Aortic smooth muscle cell (primary cell): ENCODE measurements around the gene ZGPAT. TPM values are rescaled to one million over a fixed set of nuclear protein-coding genes. Genes with fewer than 3 reads are reported as not detected.

ENCODE experiments used
- total RNA-seq: library from RNA; depleted of rRNA; stranded (reverse); fragments of >200 nt; gene quantifications from 2 replicates; pipeline ENCODE4 v1.2.3, GENCODE V29; 2014

Gene ZGPAT, protein sequence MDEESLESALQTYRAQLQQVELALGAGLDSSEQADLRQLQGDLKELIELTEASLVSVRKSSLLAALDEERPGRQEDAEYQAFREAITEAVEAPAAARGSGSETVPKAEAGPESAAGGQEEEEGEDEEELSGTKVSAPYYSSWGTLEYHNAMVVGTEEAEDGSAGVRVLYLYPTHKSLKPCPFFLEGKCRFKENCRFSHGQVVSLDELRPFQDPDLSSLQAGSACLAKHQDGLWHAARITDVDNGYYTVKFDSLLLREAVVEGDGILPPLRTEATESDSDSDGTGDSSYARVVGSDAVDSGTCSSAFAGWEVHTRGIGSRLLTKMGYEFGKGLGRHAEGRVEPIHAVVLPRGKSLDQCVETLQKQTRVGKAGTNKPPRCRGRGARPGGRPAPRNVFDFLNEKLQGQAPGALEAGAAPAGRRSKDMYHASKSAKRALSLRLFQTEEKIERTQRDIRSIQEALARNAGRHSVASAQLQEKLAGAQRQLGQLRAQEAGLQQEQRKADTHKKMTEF
- total RNA-seq = 15.8 and 22.3 TPM in 2 replicates

DNA sequence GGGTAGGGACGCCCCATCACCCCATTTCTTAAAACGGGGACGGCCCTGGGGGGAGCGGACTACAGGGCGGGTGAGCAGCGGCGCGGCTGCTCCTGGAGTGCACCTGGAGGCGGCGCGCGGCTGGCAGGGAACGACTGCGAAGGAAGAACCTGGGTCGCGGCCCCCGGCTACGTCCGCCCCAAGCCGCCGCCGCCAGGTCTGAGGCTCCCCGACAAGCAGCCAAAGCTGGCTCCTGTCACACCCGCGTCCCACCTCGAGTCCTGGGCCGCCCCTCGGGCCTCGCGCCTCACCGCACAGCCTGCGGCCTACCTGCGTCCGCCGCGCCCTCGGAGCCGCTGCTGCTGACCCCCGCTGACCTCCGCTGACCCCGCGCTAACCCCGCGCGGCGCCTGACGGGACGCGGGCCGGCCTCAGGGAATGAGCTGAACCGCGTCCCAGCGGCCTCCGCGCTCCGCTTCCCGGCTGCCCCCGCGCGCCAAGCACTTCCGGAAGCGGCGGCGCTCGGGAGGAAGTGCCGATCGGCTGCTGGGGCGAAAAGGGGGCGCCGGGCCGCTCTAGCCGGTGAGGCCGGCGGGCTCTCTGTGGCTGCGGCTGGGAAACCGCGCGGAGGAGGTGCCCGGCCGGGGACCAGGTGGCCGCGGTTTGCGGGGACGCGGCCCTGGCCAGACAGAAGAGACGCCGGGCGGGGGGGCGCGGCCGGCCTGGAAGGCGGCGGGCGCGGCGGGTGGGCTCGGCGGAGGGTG, at the start of gene ZGPAT, which contains the start of gene ARFRP1:
TSS of gene ZGPAT (plus strand) at position 482 of the 743 bp plus-strand sequence. CDS start 542 bp downstream, outside the sequence.
TSS of gene ARFRP1 (minus strand) at position 419 of the 743 bp plus-strand sequence. CDS start 885 bp downstream, outside the sequence.

DNA sequence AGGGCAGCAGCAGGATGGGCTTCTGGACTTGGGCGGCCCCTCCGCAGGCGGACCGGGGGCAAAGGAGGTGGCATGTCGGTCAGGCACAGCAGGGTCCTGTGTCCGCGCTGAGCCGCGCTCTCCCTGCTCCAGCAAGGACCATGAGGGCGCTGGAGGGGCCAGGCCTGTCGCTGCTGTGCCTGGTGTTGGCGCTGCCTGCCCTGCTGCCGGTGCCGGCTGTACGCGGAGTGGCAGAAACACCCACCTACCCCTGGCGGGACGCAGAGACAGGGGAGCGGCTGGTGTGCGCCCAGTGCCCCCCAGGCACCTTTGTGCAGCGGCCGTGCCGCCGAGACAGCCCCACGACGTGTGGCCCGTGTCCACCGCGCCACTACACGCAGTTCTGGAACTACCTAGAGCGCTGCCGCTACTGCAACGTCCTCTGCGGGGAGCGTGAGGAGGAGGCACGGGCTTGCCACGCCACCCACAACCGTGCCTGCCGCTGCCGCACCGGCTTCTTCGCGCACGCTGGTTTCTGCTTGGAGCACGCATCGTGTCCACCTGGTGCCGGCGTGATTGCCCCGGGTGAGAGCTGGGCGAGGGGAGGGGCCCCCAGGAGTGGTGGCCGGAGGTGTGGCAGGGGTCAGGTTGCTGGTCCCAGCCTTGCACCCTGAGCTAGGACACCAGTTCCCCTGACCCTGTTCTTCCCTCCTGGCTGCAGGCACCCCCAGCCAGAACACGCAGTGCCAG, 11.0 kb upstream of the ZGPAT start, which contains the start of gene TNFRSF6B:
TSS of gene TNFRSF6B (plus strand) at position 25 of the 729 bp plus-strand sequence. CDS start at position 141, 116 bp downstream.

DNA sequence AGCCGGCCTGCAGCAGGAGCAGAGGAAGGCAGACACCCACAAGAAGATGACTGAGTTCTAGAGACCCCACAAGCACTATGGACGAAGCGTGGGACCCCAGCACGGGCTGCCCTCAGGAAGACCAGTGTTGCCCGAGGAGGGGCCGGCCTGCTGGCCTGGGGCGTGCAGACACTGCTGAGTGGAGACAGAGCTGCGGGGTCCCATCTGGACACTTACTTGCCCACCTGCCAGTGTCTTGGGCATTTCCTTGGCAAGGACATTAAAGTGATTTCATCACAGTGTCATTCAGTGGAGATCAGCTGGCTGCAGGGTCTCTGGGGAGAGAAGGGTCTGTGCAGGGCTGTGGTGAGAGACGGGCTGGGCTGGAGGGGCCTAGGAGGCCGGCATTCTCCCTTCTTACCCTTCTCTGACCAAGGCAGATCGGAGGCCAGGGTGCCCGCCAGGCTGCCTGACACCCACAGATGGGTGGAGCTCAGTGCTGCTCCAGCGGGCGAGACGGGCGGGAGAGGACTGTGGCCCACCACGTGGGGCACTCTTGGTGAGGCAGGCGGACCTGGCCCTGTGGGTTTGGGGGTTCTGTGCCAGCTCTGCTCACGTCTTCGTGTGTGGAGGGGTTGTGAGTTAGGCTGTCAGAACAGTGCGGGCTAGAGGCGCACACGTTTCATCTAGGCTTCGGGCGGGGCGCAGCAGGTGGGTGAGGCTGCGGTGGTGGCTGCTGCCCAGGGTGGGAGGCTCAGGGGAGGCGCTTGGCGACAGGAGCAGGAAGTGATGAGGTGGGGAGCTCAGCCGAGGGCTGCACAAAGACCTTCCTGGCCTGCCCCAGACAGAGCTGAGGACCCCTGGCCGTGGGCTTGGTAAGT, 28.2 kb downstream of the ZGPAT start, which contains the start of gene LIME1:
TSS of gene LIME1 (plus strand) at position 806 of the 860 bp plus-strand sequence. CDS start 886 bp downstream, outside the sequence.

DNA sequence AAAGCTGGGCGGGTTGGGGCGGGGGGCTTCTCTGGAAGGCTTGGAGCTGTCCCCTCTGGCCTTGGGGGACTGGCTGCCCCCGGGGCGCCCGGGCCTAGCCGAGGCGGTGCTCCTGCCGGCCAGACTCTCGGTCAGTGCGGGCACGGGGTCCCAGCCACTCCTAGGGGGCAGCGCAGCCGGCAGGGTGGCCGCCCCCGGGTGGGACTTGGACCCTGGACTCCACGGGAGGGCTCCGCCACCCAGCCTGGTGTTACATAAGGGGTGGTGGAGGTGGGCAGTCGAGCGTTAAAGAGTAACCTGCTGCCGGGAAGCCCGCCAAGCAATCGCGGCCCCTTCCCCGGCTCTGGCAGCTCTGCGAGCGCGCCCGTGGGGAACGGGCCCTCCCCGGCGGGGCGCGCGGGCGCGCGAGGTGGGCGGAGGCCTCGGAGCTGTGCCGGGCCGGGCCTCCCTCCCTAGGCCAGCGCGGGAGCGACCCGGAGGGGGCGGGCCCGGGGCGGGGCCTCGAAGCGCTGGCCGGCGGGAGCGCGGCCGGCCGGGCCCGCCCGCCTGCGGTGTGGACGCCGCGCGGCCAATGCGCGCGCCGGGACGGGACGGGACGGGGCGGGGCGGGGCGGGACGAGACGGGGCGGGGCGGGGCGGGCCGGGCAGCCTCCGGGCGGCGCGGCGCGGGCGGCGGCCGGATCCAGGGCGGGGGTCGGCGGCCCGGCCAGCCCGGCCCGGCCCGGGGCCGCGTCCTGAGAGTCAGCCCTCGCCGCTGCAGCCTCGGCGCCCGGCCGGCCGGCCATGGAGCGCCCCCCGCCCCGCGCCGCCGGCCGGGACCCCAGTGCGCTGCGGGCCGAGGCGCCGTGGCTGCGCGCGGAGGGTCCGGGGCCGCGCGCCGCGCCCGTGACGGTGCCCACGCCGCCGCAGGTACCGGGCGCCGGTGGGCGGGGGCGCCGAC, 31.6 kb downstream of the ZGPAT start, which contains the start of gene SLC2A4RG:
TSS of gene SLC2A4RG (plus strand) at position 647 of the 940 bp plus-strand sequence. CDS start at position 784, 137 bp downstream.

Other genes starting within 250 kb of the ZGPAT start
- gene KCNQ2, start 235.4 kb upstream of the ZGPAT start, total RNA-seq = not detected in 2 replicates
- gene EEF1A2, start 209.0 kb upstream of the ZGPAT start, total RNA-seq = 0.06 and 0.13 TPM in 2 replicates
- 31.3 and 33.0 TPM in 2 replicates for gene PPDPF, start 187.3 kb upstream of the ZGPAT start, total RNA-seq
- gene PTK6, start 170.7 kb upstream of the ZGPAT start, total RNA-seq = 0.12 and 0.13 TPM in 2 replicates
- not detected in 2 replicates for gene SRMS, start 160.3 kb upstream of the ZGPAT start, total RNA-seq
- gene FNDC11, start 153.9 kb upstream of the ZGPAT start, total RNA-seq = 0.12 and 0.13 TPM in 2 replicates
- 27.6 and 32.0 TPM in 2 replicates for gene HELZ2, start 133.8 kb upstream of the ZGPAT start, total RNA-seq
- 8.4 and 8.5 TPM in 2 replicates for gene GMEB2, start 80.9 kb upstream of the ZGPAT start, total RNA-seq
- 13.7 and 22.9 TPM in 2 replicates for gene STMN3, start 54.6 kb upstream of the ZGPAT start, total RNA-seq
- gene RTEL1, start 49.7 kb upstream of the ZGPAT start, total RNA-seq = 12.4 and 15.7 TPM in 2 replicates
- gene TNFRSF6B, start 11.4 kb upstream of the ZGPAT start, total RNA-seq = 4.5 and 7.0 TPM in 2 replicates
- gene ARFRP1, start 63 bp upstream of the ZGPAT start, total RNA-seq = 44.7 and 53.4 TPM in 2 replicates
- 2.1 TPM in 2 replicates for gene LIME1, start 28.6 kb downstream of the ZGPAT start, total RNA-seq
- 19.3 and 21.5 TPM in 2 replicates for gene SLC2A4RG, start 31.7 kb downstream of the ZGPAT start, total RNA-seq
- 1.9 and 3.3 TPM in 2 replicates for gene ZBTB46, start 123.2 kb downstream of the ZGPAT start, total RNA-seq
- not detected in 2 replicates for gene ABHD16B, start 153.5 kb downstream of the ZGPAT start, total RNA-seq
- gene TPD52L2, start 157.2 kb downstream of the ZGPAT start, total RNA-seq = 139 and 147 TPM in 2 replicates
- gene DNAJC5, start 187.1 kb downstream of the ZGPAT start, total RNA-seq = 61.3 and 81.0 TPM in 2 replicates
- 15.7 and 19.2 TPM in 2 replicates for gene UCKL1, start 248.4 kb downstream of the ZGPAT start, total RNA-seq